Liver (tissue), 3 donors: ENCODE data around the gene RNASE4.

Experiments used
- CTCF ChIP-seq: fragments of 150-350 bp; IDR thresholded peaks from 2 replicates; pipeline ENCODE4 v1.5.1; 2017; ENCODE audit warnings: improper control_type of control experiment, low read depth, low read length; ENCODE audit not compliant: missing input control
- JUND ChIP-seq, 2 donors: IDR thresholded peaks; 2 replicates each; pipeline ENCODE4 v1.6.1; 2016; ENCODE audit warnings: antibody characterized with exemption in 2 of 2
- RAD21 ChIP-seq, 2 donors: IDR thresholded peaks; 2 replicates each; pipeline ENCODE4 v1.6.1; 2016; ENCODE audit warnings: antibody characterized with exemption in 2 of 2, mild to moderate bottlenecking in 2 of 2
- YY1 ChIP-seq: IDR thresholded peaks from 2 replicates; pipeline ENCODE4 v1.6.1; 2016; ENCODE audit warnings: antibody characterized with exemption, mild to moderate bottlenecking
- donor health status: healthy.
- donor health status: healthy.

GRCh38 chr14:20711685-20712084 is 27.3 kb downstream of the RNASE4 start:
- TF ChIP-seq YY1 (no peak), CTCF (no peak), RAD21 (IDR thresholded peaks at IDR 0.05) (no peak), JUND (IDR thresholded peaks at IDR 0.05) (no peak)
